ENCODE data around the gene CTNNA2.

- TF ChIP-seq POLR2AphosphoS5 (IDR thresholded peaks at IDR 0.05; ENCODE audit: low read depth, low read length), result no peak
- TF ChIP-seq POLR2A (IDR thresholded peaks at IDR 0.05; ENCODE audit: low read depth, low read length), result no peak
- no peak for TF ChIP-seq TAF1 (IDR thresholded peaks at IDR 0.05; ENCODE audit: borderline replicate concordance, low read depth, low read length)
These were observed 334.0 kb downstream of the CTNNA2 start for GRCh38 chr2:79846878-79847277.
